Activated CD4-positive, alpha-beta T cell treated with anti-CD3 and anti-CD28 coated beads, Interleukin-2, amount 50 U/mL, for 16 hours (primary cell): Measurements from ENCODE around the gene GCNA.
"Not testable (repeated sequence)": the region's sequence is repeated elsewhere in the genome, so short reads cannot be mapped to it uniquely, and the experiment has no call there.

Experiments
- DNase-seq: peaks from one replicate; pipeline ENCODE4 v3.0.0-alpha.2; 2020

The GCNA gene

DNA sequence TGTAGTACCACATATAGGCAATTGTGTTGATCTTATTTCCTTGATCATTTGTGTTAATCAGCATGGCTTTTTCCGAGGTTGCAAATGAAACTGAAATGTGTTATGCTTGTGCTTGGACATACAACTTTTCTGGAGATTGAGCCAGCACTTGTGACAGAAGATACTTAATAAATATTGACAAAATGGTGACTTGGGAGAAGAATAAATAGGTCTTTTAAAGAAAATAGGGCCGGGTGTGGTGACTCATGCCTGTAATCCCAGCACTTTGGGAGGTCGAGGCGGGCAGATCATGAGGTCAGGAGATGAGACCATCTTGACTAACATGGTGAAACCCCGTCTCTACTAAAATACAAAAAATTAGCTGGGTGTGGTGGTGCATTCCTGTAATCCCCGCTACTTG lies 18.5 kb upstream of the GCNA start:
- not testable (repeated sequence) for DNase-seq

DNA sequence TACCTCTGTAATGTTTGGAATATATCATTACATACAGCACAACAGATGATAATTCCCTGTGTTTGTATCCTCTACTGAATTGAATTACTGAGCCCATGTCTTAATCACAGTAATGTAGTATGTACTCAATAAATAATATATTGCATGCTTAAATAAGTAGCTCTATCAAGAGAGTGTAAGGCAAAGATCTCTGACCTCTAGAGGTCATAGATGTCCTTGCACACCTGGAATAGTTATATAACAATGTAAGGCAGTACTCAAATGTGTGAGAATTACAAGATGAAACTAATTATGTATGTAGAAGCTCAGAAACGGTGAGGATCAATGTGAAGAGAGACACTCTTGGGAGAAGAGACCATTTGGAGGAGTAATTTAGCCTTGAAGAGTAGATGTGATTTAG lies 14.3 kb upstream of the GCNA start:
- DNase-seq, result no peak

GRCh38 chrX:71565474-71566041 lies 12.7 kb upstream of the GCNA start:
- DNase-seq, result no peak

GRCh38 chrX:71571390-71571789 lies 6.8 kb upstream of the GCNA start:
- not testable (repeated sequence) for DNase-seq

- DNase-seq, result no peak
These were observed 4.6 kb upstream of the GCNA start for GRCh38 chrX:71573590-71573989.

DNA sequence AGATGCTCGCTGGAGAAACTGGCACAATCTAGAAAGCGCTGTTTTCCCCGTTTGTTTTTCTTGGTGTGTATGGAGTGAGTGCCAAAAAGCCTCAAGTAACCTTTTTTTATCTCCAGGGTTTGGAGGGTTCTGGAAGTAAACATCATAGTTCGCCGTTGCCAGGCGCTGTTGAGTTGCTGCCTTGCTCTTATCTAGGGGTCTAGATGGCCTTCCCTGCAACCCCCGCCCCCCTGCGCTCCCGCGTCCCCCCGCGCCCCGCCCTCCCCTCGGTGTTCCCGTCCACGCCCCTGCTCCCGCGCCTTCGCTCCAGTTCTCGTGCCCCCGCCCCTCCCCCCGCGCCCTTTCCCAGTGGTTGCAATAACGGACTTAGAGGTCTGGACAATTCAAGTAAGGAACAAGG lies 555 bp upstream of the GCNA start:
- no peak for DNase-seq

GRCh38 chrX:71579136-71579989 lies 1.1 kb downstream of the GCNA start:
- DNase-seq, result no peak

GRCh38 chrX:71579990-71580380 lies 1.7 kb downstream of the GCNA start:
- DNase-seq, result no peak

DNA sequence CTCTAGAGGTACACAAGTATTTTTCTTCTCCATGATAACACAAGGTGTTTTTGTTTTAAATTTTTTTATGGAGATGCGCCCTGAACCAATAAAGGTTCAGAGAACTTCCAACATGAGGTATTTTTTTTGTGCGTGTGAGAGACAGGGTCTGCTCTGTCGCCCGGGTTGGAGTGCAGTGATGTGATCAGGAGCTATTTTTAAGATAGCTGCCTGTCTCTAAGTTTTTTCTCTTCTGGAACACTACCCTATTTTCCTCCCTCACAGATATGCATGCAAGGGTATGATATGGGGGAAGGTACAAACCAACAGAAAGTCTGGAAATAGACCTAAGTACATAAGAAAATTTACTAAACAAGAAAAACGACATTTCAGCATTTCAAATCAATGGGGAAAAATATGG lies 3.0 kb downstream of the GCNA start:
- no peak for DNase-seq

- no peak for DNase-seq
These were observed 8.7 kb downstream of the GCNA start for GRCh38 chrX:71586929-71587328.

- DNase-seq, result not testable (repeated sequence)
These were observed 15.0 kb downstream of the GCNA start for GRCh38 chrX:71593210-71593609.

DNA sequence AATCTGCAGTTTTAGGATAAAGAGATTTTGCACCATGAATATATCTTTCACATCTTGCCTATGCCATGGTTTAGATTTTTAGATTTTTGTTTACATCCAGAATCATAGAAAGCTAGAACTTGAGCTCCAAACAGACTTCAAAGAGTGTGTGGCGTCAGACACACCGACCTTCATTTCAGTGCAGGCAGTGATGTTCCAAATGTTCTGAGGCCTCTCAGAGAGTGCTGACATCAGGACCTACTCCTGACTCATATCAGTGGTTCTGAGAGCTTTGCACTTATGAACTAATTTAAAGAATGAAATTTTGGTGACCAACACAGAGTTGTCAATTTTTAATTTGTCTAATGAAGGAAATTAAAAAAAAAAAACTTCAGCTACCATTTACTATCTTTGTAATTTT lies 21.7 kb downstream of the GCNA start:
- DNase-seq, result no peak

DNA sequence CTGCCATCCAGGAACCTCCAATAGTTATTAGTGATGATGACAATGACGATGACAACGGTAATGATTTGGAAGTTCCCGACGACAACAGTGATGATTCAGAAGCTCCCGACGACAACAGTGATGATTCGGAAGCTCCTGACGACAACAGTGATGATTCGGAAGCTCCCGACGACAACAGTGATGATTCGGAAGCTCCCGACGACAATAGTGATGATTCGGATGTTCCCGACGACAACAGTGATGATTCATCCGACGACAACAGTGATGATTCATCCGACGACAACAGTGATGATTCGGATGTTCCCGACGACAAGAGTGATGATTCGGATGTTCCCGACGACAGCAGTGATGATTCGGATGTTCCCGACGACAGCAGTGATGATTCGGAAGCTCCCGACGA lies 25.4 kb downstream of the GCNA start:
- DNase-seq, result no peak

DNA sequence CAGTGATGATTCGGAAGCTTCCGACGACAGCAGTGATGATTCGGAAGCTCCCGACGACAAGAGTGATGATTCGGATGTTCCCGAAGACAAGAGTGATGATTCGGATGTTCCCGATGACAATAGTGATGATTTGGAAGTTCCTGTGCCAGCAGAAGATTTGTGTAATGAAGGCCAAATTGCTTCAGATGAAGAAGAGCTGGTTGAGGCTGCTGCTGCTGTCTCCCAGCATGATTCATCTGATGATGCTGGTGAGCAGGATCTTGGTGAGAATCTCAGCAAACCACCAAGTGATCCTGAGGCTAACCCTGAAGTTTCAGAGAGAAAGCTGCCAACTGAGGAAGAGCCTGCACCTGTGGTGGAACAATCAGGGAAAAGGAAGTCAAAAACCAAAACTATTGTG lies 25.9 kb downstream of the GCNA start:
- no peak for DNase-seq

GRCh38 chrX:71604796-71605568 lies 26.7 kb downstream of the GCNA start:
- no peak for DNase-seq

DNA sequence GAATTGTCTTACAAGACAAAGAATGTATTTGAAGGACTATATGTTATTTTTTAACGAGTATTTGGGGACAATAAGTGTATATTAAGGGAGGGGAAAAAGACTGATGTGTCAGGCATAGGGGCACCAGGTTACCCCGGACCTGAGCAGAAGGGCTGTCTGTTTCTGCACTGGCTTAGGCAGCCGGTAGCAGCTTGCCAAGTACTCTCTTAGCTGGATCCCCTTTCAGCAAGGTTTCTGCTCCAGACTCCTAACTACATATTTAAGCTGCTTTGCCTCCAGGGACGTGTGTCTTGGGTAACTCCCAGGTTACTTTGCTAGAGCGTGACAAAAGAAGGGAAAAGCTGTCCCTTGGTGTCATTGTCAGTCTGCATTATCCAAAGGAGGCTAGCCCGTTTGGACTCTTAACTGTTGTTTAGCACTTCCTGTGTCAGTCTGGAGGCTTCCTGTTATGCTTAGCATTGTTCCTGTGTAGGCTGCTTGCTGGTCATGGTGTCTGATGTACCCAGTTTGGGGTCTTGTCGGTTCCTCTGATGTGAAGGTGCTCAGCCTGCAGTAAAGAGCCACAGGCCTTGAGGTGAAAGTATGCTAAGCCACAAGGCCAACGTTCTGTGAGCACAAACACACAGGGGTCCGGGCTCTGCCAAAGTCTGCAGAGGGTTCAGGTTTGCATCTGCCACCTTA lies 28.4 kb downstream of the GCNA start:
- DNase-seq, result no peak

GRCh38 chrX:71607488-71607887 lies 29.3 kb downstream of the GCNA start:
- no peak for DNase-seq

GRCh38 chrX:71609095-71609750 lies 31.0 kb downstream of the GCNA start:
- no peak for DNase-seq

DNA sequence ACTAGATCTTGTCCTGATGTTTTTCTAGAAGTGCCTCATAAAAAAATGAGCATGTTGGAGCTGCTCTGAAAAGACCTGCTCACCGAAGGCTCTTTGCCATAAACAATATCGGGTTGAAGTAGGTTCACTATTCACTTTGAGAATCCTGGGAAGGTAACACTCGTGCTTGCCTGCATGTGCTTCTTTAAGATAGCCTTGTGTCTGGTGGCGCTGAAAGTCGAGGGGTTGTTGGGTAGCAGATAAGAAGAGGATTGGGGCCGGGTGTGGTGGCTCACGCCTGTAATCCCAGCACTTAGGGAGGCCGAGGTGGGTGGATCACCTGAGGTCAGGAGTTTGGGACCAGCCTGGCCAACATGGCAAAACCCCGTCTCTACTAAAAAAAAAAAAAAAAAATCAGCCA lies 33.5 kb downstream of the GCNA start:
- DNase-seq, result not testable (repeated sequence)

DNA sequence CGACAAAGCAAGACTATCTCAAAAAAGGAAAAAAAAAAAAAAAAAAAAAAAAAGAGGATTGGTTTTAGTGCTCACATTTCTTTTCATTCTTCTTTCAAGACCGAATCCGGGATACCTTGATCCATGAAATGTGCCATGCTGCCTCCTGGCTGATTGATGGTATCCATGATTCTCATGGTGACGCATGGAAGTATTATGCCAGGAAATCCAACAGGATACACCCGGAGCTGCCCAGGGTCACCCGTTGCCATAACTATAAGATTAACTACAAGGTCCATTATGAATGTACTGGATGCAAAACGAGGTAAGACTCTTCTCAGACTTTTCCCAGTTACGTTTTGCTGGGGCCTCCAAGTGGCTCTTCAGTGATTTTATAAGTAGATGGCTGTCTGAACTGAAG lies 34.0 kb downstream of the GCNA start:
- DNase-seq, result no peak

GRCh38 chrX:71615056-71615455 lies 36.8 kb downstream of the GCNA start:
- DNase-seq, result no peak

DNA sequence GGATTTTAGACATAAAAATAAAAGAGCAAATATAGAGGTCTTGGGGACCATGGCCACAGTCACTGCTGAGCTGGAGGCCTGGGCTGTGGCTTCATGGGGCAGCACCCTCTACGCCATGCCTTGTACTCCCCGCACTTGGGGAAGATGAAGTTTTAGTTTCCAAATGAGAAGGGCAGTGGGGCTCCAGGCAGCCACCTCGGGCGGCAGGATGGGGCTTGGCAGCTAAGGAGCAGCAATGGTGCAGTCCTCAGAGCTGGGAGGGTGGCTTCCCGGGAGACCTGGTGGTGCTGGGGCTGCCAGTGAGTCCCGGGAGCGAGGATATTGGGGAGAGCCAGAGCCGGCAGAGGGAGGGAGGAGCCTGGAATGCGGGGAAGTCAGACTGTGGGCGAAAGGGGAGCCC lies 37.7 kb downstream of the GCNA start:
- DNase-seq, result peak; percentile 44
